Muscle of leg (tissue), 16 donors: ENCODE data around the gene F8A2. TPM values are rescaled to one million over a fixed set of nuclear protein-coding genes. Genes with fewer than 3 reads are reported as not detected.
"Not testable (repeated sequence)": the region's sequence is repeated elsewhere in the genome, so short reads cannot be mapped to it uniquely, and the experiment has no call there.

Source experiments
- DNase-seq: peaks from one replicate; pipeline ENCODE4 v3.0.0; 2013
- H3K27ac ChIP-seq: one replicate; pipeline ENCODE4 v1.5.1; 2013; ENCODE audit warnings: mild to moderate bottlenecking, low read length, control low read depth
- H3K27me3 ChIP-seq: one replicate; pipeline ENCODE4 v1.6.1; 2013; ENCODE audit warnings: low read length; ENCODE audit not compliant: control insufficient read depth, insufficient read depth
- H3K36me3 ChIP-seq: one replicate; pipeline ENCODE4 v1.6.1; 2013; ENCODE audit warnings: low read length; ENCODE audit not compliant: control insufficient read depth, insufficient read depth
- H3K4me1 ChIP-seq: one replicate; pipeline ENCODE4 v1.6.1; 2013; ENCODE audit warnings: low read length; ENCODE audit not compliant: control insufficient read depth, insufficient read depth
- H3K4me3 ChIP-seq: one replicate; pipeline ENCODE4 v1.5.1; 2013; ENCODE audit warnings: low read length, control low read depth
- H3K9me3 ChIP-seq: replicated peaks from 2 replicates; pipeline ENCODE4 v1.6.1; 2013; ENCODE audit warnings: low read depth, low read length; ENCODE audit not compliant: control insufficient read depth
- WGBS: methylation state at CpG from one replicate; pipeline ENCODE4 v1.1.5; 2013; ENCODE audit warnings: missing lambda C conversion rate; ENCODE audit not compliant: insufficient coverage; 5-methylcytosine and 5-hydroxymethylcytosine counted together
- long read RNA-seq, 11 donors: transcript quantifications; one replicate each; lab custom pipeline, GENCODE V29; 2026
- polyA plus RNA-seq, 8 donors: library from polyadenylated mRNA; unstranded; fragments of 120-200 nt; gene quantifications; one replicate each; pipeline versions ENCODE4 v1.2.1 to v1.2.3, GENCODE V29; 2013; ENCODE audit warnings: inconsistent platforms in 1 of 8, low replicate concordance in 1 of 8; ENCODE audit not compliant: insufficient read length in 8 of 8, insufficient read depth in 1 of 8
- total RNA-seq: library from RNA; stranded (reverse); fragments of 120-200 nt; gene quantifications from one replicate; pipeline ENCODE4 v1.2.4, GENCODE V29; 2013

F8A2 gene
- not detected for total RNA-seq
- not detected for polyA plus RNA-seq
- long read RNA-seq, donor 1, partial matches to known transcripts: 0 of 1 reads
- long read RNA-seq, donor 1, other reads (novel, unspliced or antisense): 0 of 1 reads
- long read RNA-seq, donor 2: 0 reads
- long read RNA-seq, donor 3, partial matches to known transcripts: 0 of 4 reads
- long read RNA-seq, donor 3, other reads (novel, unspliced or antisense): 0 of 4 reads
- long read RNA-seq, donor 4, partial matches to known transcripts: 0 of 3 reads
- long read RNA-seq, donor 4, other reads (novel, unspliced or antisense): 0 of 3 reads
- long read RNA-seq, donor 5, transcript F8A2-201 (1 exons, 1,116 nt): major isoform, 5 of 5 reads
- long read RNA-seq, donor 5, partial matches to known transcripts: 0 of 5 reads
- long read RNA-seq, donor 5, other reads (novel, unspliced or antisense): 0 of 5 reads
- long read RNA-seq, donor 6, partial matches to known transcripts: 0 of 1 reads
- long read RNA-seq, donor 6, other reads (novel, unspliced or antisense): 0 of 1 reads
- long read RNA-seq, donor 7, partial matches to known transcripts: 0 of 3 reads
- long read RNA-seq, donor 7, other reads (novel, unspliced or antisense): 0 of 3 reads
- long read RNA-seq, donor 8, partial matches to known transcripts: 0 of 4 reads
- long read RNA-seq, donor 8, other reads (novel, unspliced or antisense): 0 of 4 reads
- long read RNA-seq, donor 9, transcript F8A2-201 (1 exons, 1,116 nt): major isoform, 8 of 8 reads
- long read RNA-seq, donor 9, partial matches to known transcripts: 0 of 8 reads
- long read RNA-seq, donor 9, other reads (novel, unspliced or antisense): 0 of 8 reads
- long read RNA-seq, donor 10, partial matches to known transcripts: 0 of 3 reads
- long read RNA-seq, donor 10, other reads (novel, unspliced or antisense): 0 of 3 reads
- long read RNA-seq, donor 11, partial matches to known transcripts: 0 of 1 reads
- long read RNA-seq, donor 11, other reads (novel, unspliced or antisense): 0 of 1 reads

DNA sequence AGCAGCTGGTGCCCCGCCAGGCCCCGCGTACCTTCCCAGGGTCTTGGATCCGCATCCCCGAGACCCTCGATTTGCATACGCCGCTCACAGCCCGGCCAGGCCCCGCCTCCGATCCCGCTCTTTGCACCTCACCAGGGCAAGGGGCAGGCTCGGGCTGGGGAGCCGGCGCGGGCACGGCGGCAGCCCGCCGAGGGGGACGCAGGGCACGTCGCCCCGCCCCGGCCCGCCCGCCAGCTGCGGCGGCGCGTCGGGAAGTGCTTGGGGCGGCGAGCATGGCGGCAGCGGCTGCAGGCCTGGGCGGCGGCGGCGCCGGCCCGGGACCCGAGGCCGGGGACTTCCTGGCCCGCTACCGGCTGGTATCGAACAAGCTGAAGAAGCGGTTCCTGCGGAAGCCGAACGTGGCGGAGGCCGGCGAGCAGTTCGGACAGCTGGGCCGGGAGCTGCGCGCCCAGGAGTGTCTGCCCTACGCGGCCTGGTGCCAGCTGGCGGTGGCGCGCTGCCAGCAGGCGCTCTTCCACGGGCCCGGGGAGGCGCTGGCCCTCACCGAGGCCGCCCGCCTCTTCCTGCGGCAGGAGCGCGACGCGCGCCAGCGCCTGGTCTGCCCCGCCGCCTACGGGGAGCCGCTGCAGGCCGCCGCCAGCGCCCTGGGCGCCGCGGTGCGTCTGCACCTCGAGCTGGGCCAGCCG lies at the start of gene F8A2:
Gene F8A2 (plus strand): TSS at position 253 of the 686 bp plus-strand sequence. CDS start 20 bp downstream, at position 273.
- WGBS: no CpG with 5 or more reads among the region's 90 CpGs
- DNase-seq, H3K27ac ChIP-seq, H3K9me3 ChIP-seq, H3K36me3 ChIP-seq, H3K4me1 ChIP-seq, H3K27me3 ChIP-seq, H3K4me3 ChIP-seq: not testable (repeated sequence)

GRCh38 chrX:155333544-155334100 lies 48.3 kb upstream of the F8A2 start:
- WGBS: no CpG with 5 or more reads among the region's 2 CpGs
- Histone ChIP-seq H3K4me3 (no peak overlapping the region), H3K4me1 (no peaks in the 10 kb centered on the region), H3K9me3 (peaks cover 2% of the 10 kb centered on the region), H3K27ac (peak overlapping the region; percentile 66), H3K36me3 (no peaks in the 10 kb centered on the region), H3K27me3 (no peaks in the 10 kb centered on the region)
- DNase-seq: peak; percentile 13

DNA sequence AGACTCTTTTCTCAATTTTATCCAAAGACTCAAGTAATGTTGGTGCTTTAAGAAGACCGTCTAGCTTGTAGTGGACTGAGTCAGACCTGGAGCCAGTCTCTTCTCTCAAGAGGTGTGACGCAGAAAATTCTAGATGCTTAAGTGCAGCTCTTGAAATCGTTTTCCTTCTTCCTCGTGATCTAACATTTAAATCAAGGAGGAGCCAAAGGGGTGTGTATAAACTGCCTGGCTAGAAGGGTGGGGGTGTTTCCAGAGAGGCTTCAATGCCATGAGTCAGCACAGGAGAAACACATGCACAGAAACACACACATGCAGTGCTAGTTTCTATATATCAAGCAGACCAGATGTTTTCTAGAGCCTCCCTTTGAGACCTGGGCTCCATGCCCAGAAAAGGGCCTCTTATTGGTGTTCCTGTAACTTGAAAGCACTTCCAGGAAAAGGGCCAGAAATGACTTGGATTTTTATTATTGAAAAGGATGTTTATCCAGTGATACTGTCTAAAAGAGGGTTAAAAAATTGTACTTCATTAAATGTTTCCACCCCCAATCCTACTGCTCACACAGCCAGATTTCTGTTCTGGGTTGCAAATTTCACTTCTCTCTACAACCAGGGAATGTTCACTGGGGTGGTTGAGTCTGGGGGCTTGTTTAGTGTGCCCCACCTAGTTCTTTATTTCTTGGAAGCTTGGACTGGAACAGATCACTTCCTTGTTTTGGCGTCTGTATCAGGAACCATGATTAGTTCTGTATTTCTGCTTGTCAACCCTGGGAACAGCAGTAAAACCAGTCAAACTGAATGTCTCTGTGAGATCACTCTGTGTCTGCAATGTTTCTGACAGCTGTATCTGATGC lies 47.2 kb upstream of the F8A2 start, which contains the start of gene CLIC2:
Gene CLIC2 (minus strand): TSS at position 129 of the 851 bp plus-strand sequence. CDS start 187 bp downstream, outside the sequence.
- no peaks in the 10 kb centered on the region for H3K36me3 ChIP-seq
- peak; percentile 95 for DNase-seq
- H3K4me1 ChIP-seq: no peaks in the 10 kb centered on the region
- no peaks in the 10 kb centered on the region for H3K9me3 ChIP-seq
- WGBS: 20% methylated on average over 1 of the region's 5 CpGs
- no peak within 1 kb of the TSS for H3K4me3 ChIP-seq
- H3K27ac ChIP-seq: peak within 1 kb of the TSS; percentile 66
- no peaks in the 10 kb centered on the region for H3K27me3 ChIP-seq

- H3K27ac ChIP-seq: peak overlapping the region; percentile 13
- H3K27me3 ChIP-seq, H3K4me3 ChIP-seq, DNase-seq, H3K36me3 ChIP-seq, H3K4me1 ChIP-seq, H3K9me3 ChIP-seq: not testable (repeated sequence)
- 20% methylated on average over 1 of the region's 1 CpG for WGBS
These were observed 46.6 kb upstream of the F8A2 start for GRCh38 chrX:155335337-155335712.

DNA sequence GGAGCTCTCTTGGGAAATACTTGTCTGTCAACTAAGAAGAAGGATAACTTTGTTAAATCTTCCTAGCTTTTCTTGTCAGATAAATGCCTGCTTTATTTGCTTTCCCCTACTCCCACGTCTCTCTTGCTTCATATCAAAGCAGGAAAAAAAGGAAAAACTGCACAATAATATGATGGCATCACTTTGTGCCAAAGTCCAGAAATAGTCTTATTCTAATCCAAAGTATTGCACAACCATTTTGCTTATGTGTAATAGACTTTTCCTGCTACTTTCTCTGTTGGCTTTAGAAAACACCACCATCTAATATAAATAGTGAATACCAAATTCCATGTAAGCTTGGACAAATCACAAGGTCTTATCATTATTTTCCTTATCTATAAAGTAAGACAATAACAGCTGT lies 36.2 kb upstream of the F8A2 start:
- not testable (repeated sequence) for H3K27ac ChIP-seq, DNase-seq

GRCh38 chrX:155349448-155349847 lies 32.4 kb upstream of the F8A2 start:
- H3K36me3 ChIP-seq, DNase-seq, H3K27ac ChIP-seq, H3K4me1 ChIP-seq, H3K27me3 ChIP-seq, H3K4me3 ChIP-seq, H3K9me3 ChIP-seq: not testable (repeated sequence)
- WGBS: no CpG with 5 or more reads among the region's 4 CpGs

More for the DNA sequence above, 36.2 kb upstream of the F8A2 start:
- not testable (repeated sequence) for H3K36me3 ChIP-seq, H3K27me3 ChIP-seq, H3K9me3 ChIP-seq, H3K4me1 ChIP-seq, H3K4me3 ChIP-seq
- WGBS: no CpG with 5 or more reads among the region's 1 CpG

GRCh38 chrX:155363712-155364111 lies 18.2 kb upstream of the F8A2 start:
- H3K27ac ChIP-seq, H3K36me3 ChIP-seq, H3K4me1 ChIP-seq, H3K9me3 ChIP-seq, H3K4me3 ChIP-seq, DNase-seq, H3K27me3 ChIP-seq: not testable (repeated sequence)
- whole genome bisulfite sequencing: no CpG with 5 or more reads among the region's 7 CpGs

GRCh38 chrX:155373777-155374458 lies 8.0 kb upstream of the F8A2 start:
- WGBS: no CpG with 5 or more reads among the region's 9 CpGs
- H3K9me3 ChIP-seq, H3K4me3 ChIP-seq: not testable (repeated sequence)

More at GRCh38 chrX:155373777-155374458, 8.0 kb upstream of the F8A2 start:
- H3K4me1 ChIP-seq, H3K36me3 ChIP-seq, H3K27ac ChIP-seq, H3K27me3 ChIP-seq, DNase-seq: not testable (repeated sequence)
